Hepatocyte (in vitro differentiated cells): Measurements from ENCODE around the gene CCDC172.

Experiments
- EZH2 ChIP-seq: fragments of 200-600 bp; sonication (generic); IDR thresholded peaks from 2 replicates; pipeline ENCODE4 v1.6.1; 2016; ENCODE audit warnings: antibody characterized with exemption, mild to moderate bottlenecking, borderline replicate concordance
- EZH2phosphoT487 ChIP-seq: fragments of 200-600 bp; sonication (generic); IDR thresholded peaks from one replicate; pipeline ENCODE4 v1.6.1; 2018; ENCODE audit warnings: antibody characterized with exemption, mild to moderate bottlenecking, low read depth, moderate library complexity; ENCODE audit not compliant: unreplicated experiment, severe bottlenecking
- TF ChIP-seq, protein P1 (sequence below): fragments of 200-600 bp; sonication (generic); IDR thresholded peaks from 2 replicates; pipeline ENCODE4 v1.5.1; 2016; ENCODE audit warnings: antibody characterized with exemption, mild to moderate bottlenecking; ENCODE audit not compliant: poor library complexity

DNA sequence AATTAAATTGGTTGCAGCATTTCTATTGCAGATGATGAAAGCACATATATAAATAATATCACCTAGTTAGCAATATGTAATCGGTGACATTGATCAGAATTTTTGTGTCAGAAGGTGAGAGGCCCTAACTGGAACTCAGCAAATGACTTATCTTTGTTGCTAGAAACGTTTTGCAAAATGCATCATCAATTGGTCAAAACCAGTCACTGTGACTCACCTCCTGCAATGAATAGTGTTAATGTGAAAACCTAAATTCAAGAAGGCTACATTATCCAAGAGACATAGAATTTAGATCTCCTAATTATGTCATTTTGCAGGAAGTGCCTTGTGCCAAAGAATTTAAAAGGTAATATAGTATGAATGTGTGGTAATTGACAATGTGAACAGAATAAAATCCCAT lies 93.6 kb downstream of the CCDC172 start:
- TF ChIP-seq EZH2, result no peak
- TF ChIP-seq, protein P1, sequence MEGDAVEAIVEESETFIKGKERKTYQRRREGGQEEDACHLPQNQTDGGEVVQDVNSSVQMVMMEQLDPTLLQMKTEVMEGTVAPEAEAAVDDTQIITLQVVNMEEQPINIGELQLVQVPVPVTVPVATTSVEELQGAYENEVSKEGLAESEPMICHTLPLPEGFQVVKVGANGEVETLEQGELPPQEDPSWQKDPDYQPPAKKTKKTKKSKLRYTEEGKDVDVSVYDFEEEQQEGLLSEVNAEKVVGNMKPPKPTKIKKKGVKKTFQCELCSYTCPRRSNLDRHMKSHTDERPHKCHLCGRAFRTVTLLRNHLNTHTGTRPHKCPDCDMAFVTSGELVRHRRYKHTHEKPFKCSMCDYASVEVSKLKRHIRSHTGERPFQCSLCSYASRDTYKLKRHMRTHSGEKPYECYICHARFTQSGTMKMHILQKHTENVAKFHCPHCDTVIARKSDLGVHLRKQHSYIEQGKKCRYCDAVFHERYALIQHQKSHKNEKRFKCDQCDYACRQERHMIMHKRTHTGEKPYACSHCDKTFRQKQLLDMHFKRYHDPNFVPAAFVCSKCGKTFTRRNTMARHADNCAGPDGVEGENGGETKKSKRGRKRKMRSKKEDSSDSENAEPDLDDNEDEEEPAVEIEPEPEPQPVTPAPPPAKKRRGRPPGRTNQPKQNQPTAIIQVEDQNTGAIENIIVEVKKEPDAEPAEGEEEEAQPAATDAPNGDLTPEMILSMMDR, result no peak
- TF ChIP-seq EZH2phosphoT487, result no peak
